ENCODE results near the gene NLRP8. TPM values are rescaled to one million over a fixed set of nuclear protein-coding genes. Genes with fewer than 3 reads are reported as not detected.

Gene NLRP8
- polyA plus RNA-seq, 1 of the 3 experiments (the other 2 are of a cell fraction): not detected

DNA sequence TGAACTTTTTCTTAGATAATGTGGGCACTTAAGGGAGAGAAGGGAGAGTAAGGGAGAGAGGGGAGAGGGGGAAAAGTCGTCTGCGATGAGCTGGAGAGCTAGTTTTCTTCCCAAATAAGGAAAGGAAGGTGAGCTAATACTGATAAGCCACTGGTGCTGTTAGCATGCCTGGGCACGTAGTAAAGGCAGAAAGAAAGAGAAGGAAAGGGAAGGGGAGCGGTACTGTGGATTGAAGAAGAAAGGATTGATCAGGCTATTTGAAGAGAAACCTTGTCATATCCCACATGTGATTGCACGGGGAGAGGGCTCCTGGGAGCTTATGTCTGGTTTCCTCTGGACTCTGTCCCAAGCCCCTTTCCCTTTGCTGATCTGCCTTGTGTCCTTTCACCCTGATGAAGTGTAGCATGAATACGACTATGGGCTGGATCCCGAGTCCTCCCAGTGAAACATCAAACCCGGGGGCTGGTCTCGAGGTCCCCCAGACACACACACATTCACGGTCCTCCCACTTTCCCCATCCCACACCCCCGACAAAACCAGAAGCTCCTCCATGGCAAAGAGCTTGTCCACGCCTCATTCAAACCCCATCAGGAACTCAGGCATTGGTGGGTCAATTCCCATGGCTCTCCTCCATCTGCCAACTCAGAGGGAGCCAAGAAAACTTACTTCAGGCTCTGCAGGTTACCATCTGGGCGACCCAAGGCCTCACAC, 46.1 kb upstream of the NLRP8 start (continued):
- TF ChIP-seq, protein P1, sequence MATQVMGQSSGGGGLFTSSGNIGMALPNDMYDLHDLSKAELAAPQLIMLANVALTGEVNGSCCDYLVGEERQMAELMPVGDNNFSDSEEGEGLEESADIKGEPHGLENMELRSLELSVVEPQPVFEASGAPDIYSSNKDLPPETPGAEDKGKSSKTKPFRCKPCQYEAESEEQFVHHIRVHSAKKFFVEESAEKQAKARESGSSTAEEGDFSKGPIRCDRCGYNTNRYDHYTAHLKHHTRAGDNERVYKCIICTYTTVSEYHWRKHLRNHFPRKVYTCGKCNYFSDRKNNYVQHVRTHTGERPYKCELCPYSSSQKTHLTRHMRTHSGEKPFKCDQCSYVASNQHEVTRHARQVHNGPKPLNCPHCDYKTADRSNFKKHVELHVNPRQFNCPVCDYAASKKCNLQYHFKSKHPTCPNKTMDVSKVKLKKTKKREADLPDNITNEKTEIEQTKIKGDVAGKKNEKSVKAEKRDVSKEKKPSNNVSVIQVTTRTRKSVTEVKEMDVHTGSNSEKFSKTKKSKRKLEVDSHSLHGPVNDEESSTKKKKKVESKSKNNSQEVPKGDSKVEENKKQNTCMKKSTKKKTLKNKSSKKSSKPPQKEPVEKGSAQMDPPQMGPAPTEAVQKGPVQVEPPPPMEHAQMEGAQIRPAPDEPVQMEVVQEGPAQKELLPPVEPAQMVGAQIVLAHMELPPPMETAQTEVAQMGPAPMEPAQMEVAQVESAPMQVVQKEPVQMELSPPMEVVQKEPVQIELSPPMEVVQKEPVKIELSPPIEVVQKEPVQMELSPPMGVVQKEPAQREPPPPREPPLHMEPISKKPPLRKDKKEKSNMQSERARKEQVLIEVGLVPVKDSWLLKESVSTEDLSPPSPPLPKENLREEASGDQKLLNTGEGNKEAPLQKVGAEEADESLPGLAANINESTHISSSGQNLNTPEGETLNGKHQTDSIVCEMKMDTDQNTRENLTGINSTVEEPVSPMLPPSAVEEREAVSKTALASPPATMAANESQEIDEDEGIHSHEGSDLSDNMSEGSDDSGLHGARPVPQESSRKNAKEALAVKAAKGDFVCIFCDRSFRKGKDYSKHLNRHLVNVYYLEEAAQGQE (IDR thresholded peaks at IDR 0.05; ENCODE audit: low read depth, low read length): no peak
- no peak for TF ChIP-seq SMC3 (IDR thresholded peaks at IDR 0.05; ENCODE audit: low read depth, low read length)
- no peak for TF ChIP-seq JUND (IDR thresholded peaks at IDR 0.05)
- TF ChIP-seq, protein P2, sequence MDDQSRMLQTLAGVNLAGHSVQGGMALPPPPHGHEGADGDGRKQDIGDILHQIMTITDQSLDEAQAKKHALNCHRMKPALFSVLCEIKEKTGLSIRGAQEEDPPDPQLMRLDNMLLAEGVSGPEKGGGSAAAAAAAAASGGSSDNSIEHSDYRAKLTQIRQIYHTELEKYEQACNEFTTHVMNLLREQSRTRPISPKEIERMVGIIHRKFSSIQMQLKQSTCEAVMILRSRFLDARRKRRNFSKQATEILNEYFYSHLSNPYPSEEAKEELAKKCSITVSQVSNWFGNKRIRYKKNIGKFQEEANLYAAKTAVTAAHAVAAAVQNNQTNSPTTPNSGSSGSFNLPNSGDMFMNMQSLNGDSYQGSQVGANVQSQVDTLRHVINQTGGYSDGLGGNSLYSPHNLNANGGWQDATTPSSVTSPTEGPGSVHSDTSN (IDR thresholded peaks at IDR 0.05): no peak
- TF ChIP-seq TAF1 (IDR thresholded peaks at IDR 0.05; ENCODE audit: borderline replicate concordance, low read depth, low read length): no peak
- no peak for TF ChIP-seq TCF12 (IDR thresholded peaks at IDR 0.05)
- TF ChIP-seq, protein P3, sequence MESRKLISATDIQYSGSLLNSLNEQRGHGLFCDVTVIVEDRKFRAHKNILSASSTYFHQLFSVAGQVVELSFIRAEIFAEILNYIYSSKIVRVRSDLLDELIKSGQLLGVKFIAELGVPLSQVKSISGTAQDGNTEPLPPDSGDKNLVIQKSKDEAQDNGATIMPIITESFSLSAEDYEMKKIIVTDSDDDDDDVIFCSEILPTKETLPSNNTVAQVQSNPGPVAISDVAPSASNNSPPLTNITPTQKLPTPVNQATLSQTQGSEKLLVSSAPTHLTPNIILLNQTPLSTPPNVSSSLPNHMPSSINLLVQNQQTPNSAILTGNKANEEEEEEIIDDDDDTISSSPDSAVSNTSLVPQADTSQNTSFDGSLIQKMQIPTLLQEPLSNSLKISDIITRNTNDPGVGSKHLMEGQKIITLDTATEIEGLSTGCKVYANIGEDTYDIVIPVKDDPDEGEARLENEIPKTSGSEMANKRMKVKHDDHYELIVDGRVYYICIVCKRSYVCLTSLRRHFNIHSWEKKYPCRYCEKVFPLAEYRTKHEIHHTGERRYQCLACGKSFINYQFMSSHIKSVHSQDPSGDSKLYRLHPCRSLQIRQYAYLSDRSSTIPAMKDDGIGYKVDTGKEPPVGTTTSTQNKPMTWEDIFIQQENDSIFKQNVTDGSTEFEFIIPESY (IDR thresholded peaks at IDR 0.05; ENCODE audit: borderline replicate concordance, low read depth): no peak
- TF ChIP-seq FOXJ3 (CRISPR knock-in tag; IDR thresholded peaks at IDR 0.05): no peak
- no peak for TF ChIP-seq RXRA (IDR thresholded peaks at IDR 0.05; ENCODE audit: borderline replicate concordance, low read depth)
- TF ChIP-seq, protein P4, sequence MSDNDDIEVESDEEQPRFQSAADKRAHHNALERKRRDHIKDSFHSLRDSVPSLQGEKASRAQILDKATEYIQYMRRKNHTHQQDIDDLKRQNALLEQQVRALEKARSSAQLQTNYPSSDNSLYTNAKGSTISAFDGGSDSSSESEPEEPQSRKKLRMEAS (IDR thresholded peaks at IDR 0.05; ENCODE audit: low read depth): no peak

DNA sequence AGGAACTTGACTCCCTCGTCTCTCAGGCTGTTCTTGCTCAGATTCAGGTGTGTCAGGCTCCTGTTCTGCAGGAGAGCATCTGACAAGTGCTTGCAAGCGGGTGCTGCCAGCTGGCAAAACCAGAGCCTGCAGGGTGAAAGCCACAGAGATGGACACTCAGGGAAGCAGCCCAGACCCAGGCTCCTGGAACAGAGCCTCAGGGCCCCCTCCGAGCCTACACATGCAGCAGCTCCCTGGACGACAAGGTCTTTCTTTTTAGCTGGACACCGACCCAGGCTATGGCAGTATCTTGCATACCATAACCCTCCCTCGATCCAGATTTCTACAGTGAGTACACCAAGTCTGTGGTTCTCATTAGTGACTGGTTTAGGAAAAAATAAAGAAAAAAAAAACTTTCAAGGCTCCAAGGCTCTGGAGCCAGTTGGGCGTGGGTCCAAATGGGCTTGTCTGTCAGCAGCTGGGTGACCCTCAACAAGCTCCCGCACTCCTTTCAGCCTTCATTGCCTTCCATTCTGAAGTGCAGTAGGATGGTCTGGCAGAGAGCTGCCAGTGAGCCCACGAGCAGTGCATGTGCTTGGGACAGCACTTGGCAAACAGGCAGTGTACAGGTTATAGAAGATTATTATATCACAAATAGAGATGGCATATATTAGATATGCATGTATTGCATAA, 45.4 kb upstream of the NLRP8 start:
- ChIA-PET POLR2A (interaction anchor here (0.6 kb wide), 1 partner anchor 1820 kb away, joined by 4 read pairs; no protein-coding TSS in a partner anchor), CTCF (interaction anchor here (0.8 kb wide), 1 partner anchor 12 kb away, joined by 3 read pairs; no protein-coding TSS in a partner anchor)

More for the DNA sequence above, 45.4 kb upstream of the NLRP8 start:
- no peak for TF ChIP-seq FOXJ3 (CRISPR knock-in tag; IDR thresholded peaks at IDR 0.05)
- TF ChIP-seq, protein P5, sequence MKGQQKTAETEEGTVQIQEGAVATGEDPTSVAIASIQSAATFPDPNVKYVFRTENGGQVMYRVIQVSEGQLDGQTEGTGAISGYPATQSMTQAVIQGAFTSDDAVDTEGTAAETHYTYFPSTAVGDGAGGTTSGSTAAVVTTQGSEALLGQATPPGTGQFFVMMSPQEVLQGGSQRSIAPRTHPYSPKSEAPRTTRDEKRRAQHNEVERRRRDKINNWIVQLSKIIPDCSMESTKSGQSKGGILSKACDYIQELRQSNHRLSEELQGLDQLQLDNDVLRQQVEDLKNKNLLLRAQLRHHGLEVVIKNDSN (IDR thresholded peaks at IDR 0.05; ENCODE audit: borderline replicate concordance, low read depth): no peak
- no peak for TF ChIP-seq NFIC (IDR thresholded peaks at IDR 0.05; ENCODE audit: borderline replicate concordance)
- no peak for TF ChIP-seq FOSL2 (IDR thresholded peaks at IDR 0.05; ENCODE audit: borderline replicate concordance, low read depth)
- TF ChIP-seq YY1 (IDR thresholded peaks at IDR 0.05; ENCODE audit: low read depth): no peak
- no peak for TF ChIP-seq GABPA (IDR thresholded peaks at IDR 0.05; ENCODE audit: low read depth)
- TF ChIP-seq, protein P2 (IDR thresholded peaks at IDR 0.05): no peak
- TF ChIP-seq, protein P6, sequence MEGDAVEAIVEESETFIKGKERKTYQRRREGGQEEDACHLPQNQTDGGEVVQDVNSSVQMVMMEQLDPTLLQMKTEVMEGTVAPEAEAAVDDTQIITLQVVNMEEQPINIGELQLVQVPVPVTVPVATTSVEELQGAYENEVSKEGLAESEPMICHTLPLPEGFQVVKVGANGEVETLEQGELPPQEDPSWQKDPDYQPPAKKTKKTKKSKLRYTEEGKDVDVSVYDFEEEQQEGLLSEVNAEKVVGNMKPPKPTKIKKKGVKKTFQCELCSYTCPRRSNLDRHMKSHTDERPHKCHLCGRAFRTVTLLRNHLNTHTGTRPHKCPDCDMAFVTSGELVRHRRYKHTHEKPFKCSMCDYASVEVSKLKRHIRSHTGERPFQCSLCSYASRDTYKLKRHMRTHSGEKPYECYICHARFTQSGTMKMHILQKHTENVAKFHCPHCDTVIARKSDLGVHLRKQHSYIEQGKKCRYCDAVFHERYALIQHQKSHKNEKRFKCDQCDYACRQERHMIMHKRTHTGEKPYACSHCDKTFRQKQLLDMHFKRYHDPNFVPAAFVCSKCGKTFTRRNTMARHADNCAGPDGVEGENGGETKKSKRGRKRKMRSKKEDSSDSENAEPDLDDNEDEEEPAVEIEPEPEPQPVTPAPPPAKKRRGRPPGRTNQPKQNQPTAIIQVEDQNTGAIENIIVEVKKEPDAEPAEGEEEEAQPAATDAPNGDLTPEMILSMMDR (IDR thresholded peaks at IDR 0.05): no peak
- TF ChIP-seq FOXM1 (IDR thresholded peaks at IDR 0.05; ENCODE audit: low read depth): no peak
- Histone ChIP-seq H3F3A (replicated peaks; ENCODE audit: insufficient read depth) (no peaks in the 10 kb centered on the region), H2AFZ (ENCODE audit: low read depth) (no peak overlapping the region), H3K36me3 (replicated peaks in 1 of 2; ENCODE audit: control insufficient read depth in 1 of 2, insufficient read depth in 2 of 2, low read length in 1 of 2) (no peaks in the 10 kb centered on the region), H3K9me3 (no peaks in the 10 kb centered on the region), H3K9ac (no peak overlapping the region), H3K4me1 (ENCODE audit: control insufficient read depth in 1 of 2, insufficient read depth in 2 of 2, low read depth in 1 of 2, low read length in 1 of 2) (no peaks in the 10 kb centered on the region), H3K4me2 (no peak overlapping the region), H4K20me1 (ENCODE audit: insufficient read depth) (no peaks in the 10 kb centered on the region), H3K79me2 (ENCODE audit: insufficient read depth) (no peaks in the 10 kb centered on the region), H3K9me2 (no peaks in the 10 kb centered on the region), H3K27ac (ENCODE audit: low read depth in 2 of 2, low read length in 1 of 2) (no peak overlapping the region), H3K27me3 (ENCODE audit: insufficient read depth) (peaks cover 12% of the 10 kb centered on the region; the same call in 1 of the 2 replicates), H3K4me3 (ENCODE audit: low read depth in 2 of 2, low read length in 1 of 2) (no peak overlapping the region)
- DNase-seq: no peak
- 1% methylated on average over 9 of the region's 9 CpGs for WGBS (ENCODE audit: low lambda C conversion rate)
